AG09309 (cell line): ENCODE measurements around the gene DNM3.

Source experiments
- DNase-seq: peaks from one replicate; pipeline ENCODE4 v3.0.0-alpha.2; 2010; ENCODE audit warnings: low read depth
- H3K4me3 ChIP-seq: 2 replicates; pipeline ENCODE4 v1.5.1; 2011; ENCODE audit warnings: mild to moderate bottlenecking, low read depth, low read length, moderate library complexity; ENCODE audit not compliant: control insufficient read depth
- CTCF ChIP-seq: IDR thresholded peaks from 2 replicates; pipeline ENCODE4 v1.5.1; 2011; ENCODE audit warnings: mild to moderate bottlenecking, low read depth, low read length, inconsistent platforms; ENCODE audit not compliant: insufficient read depth, control insufficient read depth; ENCODE audit errors: missing control alignments

The DNM3 gene

GRCh38 chr1:172135076-172135672, 293.9 kb downstream of the DNM3 start:
- DNase-seq: no peak

GRCh38 chr1:172135978-172136610, 294.8 kb downstream of the DNM3 start:
- TF ChIP-seq CTCF: no peak
- peak; percentile 52 for DNase-seq
- no peak overlapping the region for H3K4me3 ChIP-seq

More at GRCh38 chr1:172135076-172135672, 293.9 kb downstream of the DNM3 start:
- no peak overlapping the region for H3K4me3 ChIP-seq
- peak; percentile 46 for TF ChIP-seq CTCF

DNA sequence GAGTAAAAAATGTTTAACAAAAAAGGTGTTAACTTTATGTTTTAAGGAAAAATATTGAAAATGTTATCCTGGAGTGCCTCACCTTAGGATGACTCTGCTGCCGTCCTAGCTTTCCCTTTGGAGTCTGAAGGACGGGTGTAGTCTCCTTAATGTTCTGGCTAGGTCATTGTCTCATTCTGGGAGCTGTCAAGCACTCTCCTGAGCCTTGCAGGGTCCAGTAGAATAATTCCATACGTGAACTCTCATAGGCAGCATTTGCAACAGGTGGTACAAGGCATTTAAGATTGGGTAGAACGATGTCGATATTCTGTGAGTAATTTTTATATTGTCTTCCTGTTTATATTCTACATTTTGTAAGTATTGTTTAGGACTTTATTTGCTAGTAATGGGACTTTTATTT, 295.6 kb downstream of the DNM3 start:
- DNase-seq: no peak
- no peak for TF ChIP-seq CTCF
- H3K4me3 ChIP-seq: no peak overlapping the region

GRCh38 chr1:172137703-172138454, 296.6 kb downstream of the DNM3 start:
- DNase-seq: no peak
- no peak overlapping the region for H3K4me3 ChIP-seq
- no peak for TF ChIP-seq CTCF

- DNase-seq: no peak
- TF ChIP-seq CTCF: no peak
- H3K4me3 ChIP-seq: no peak overlapping the region
Measured at GRCh38 chr1:172138634-172139033, 297.3 kb downstream of the DNM3 start.

- TF ChIP-seq CTCF: no peak
- DNase-seq: no peak
- H3K4me3 ChIP-seq: no peak overlapping the region
Measured at GRCh38 chr1:172139196-172139595, 297.9 kb downstream of the DNM3 start.
